Keratinocyte (primary cell): ENCODE results near the gene PDZRN4. TPM values are rescaled to one million over a fixed set of nuclear protein-coding genes. Genes with fewer than 3 reads are reported as not detected.
A peak's percentile ranks its signal among the peaks of the same experiment; 100 is the strongest.
"Not testable (repeated sequence)": the region's sequence is repeated elsewhere in the genome, so short reads cannot be mapped to it uniquely, and the experiment has no call there.

Experiments
- DNase-seq: peaks from one replicate; pipeline ENCODE4 v3.0.0-alpha.2; 2011; ENCODE audit warnings: low read depth, missing footprints, low spot score
- FAIRE-seq: peaks from 2 replicates; lab custom pipeline; 2011; peaks lifted over from hg19 to GRCh38; lab: Jason Lieb, UNC
- H2AFZ ChIP-seq: 2 replicates; pipeline ENCODE4 v1.6.0; 2012; ENCODE audit warnings: low read length, control low read depth, inconsistent platforms; ENCODE audit not compliant: control insufficient read depth
- H3K27ac ChIP-seq: 2 replicates; pipeline ENCODE4 v1.5.1; 2011; ENCODE audit warnings: low read length; ENCODE audit not compliant: control insufficient read depth, insufficient read depth
- H3K27me3 ChIP-seq: 3 replicates; pipeline ENCODE4 v1.6.0; 2011; ENCODE audit warnings: low read length; ENCODE audit not compliant: control insufficient read depth, insufficient read depth; ENCODE audit errors: extremely low read depth
- H3K36me3 ChIP-seq, 2 experiments: 2 replicates in 1 of 2; 3 replicates in 1 of 2; pipeline ENCODE4 v1.5.1; 2011; ENCODE audit warnings: low read length in 2 of 2, mild to moderate bottlenecking in 1 of 2; ENCODE audit not compliant: control insufficient read depth in 2 of 2, insufficient read depth in 2 of 2; ENCODE audit errors: extremely low read depth in 1 of 2
- H3K4me1 ChIP-seq: 3 replicates; pipeline ENCODE4 v1.5.1; 2011; ENCODE audit warnings: low read length; ENCODE audit not compliant: control insufficient read depth, insufficient read depth; ENCODE audit errors: extremely low read depth
- H3K4me2 ChIP-seq: 3 replicates; pipeline ENCODE4 v1.6.0; 2011; ENCODE audit warnings: low read depth, low read length; ENCODE audit not compliant: control insufficient read depth, insufficient read depth; ENCODE audit errors: extremely low read depth
- H3K4me3 ChIP-seq, 3 experiments: fragments of 200-600 bp in 1 of 3; sonication (generic) in 1 of 3; 2 replicates in 2 of 3; 3 replicates in 1 of 3; pipeline ENCODE4 v1.5.1; 2011 to 2016; ENCODE audit warnings: low read length in 3 of 3, mild to moderate bottlenecking in 3 of 3, control low read depth in 2 of 3, inconsistent platforms in 1 of 3, low read depth in 1 of 3, mixed read lengths in 1 of 3, mixed run types in 1 of 3, moderate library complexity in 1 of 3; ENCODE audit not compliant: control insufficient read depth in 2 of 3, insufficient read depth in 2 of 3; ENCODE audit errors: extremely low read depth in 1 of 3
- H3K79me2 ChIP-seq: 2 replicates; pipeline ENCODE4 v1.6.0; 2012; ENCODE audit warnings: low read length; ENCODE audit not compliant: control insufficient read depth, insufficient read depth
- H3K9ac ChIP-seq: 3 replicates; pipeline ENCODE4 v1.6.0; 2011; ENCODE audit warnings: low read length; ENCODE audit not compliant: control insufficient read depth, insufficient read depth; ENCODE audit errors: extremely low read depth
- H3K9me1 ChIP-seq: 3 replicates; pipeline ENCODE4 v1.6.0; 2011; ENCODE audit warnings: low read length; ENCODE audit not compliant: control insufficient read depth, insufficient read depth; ENCODE audit errors: extremely low read depth
- H3K9me3 ChIP-seq: 2 replicates; pipeline ENCODE4 v1.5.1; 2012; ENCODE audit warnings: low read depth, low read length; ENCODE audit not compliant: control insufficient read depth
- H4K20me1 ChIP-seq: 3 replicates; pipeline ENCODE4 v1.6.0; 2011; ENCODE audit warnings: low read length; ENCODE audit not compliant: control insufficient read depth, insufficient read depth; ENCODE audit errors: extremely low read depth
- EZH2 ChIP-seq: IDR thresholded peaks from one replicate; pipeline ENCODE4 v1.6.1; 2012; ENCODE audit warnings: inconsistent platforms, mild to moderate bottlenecking, low read length, moderate library complexity
- dilution Hi-C: fragments of 300-500 bp; cut with MboI; formaldehyde crosslinking; loops from one replicate; pipeline ENCODE4 v1.7.0; 2020; ENCODE audit warnings: low sequenced_read_pairs; ENCODE audit not compliant: extremely low pct_ligation_motif_present
- polyA plus RNA-seq, 5 experiments: library from polyadenylated mRNA; depleted of rRNA in 3 of 5; stranded (reverse) in 3 of 5; stranded (forward) in 1 of 5; unstranded in 1 of 5; fragments of >200 nt; gene quantifications; 1 replicate in 1 of 5; 2 replicates in 3 of 5; 3 replicates in 1 of 5; pipeline versions ENCODE4 v1.2.1 to v1.2.3, GENCODE V29; 2011 to 2012; ENCODE audit warnings: missing spikeins in 2 of 5, low read depth in 1 of 5, low replicate concordance in 1 of 5
- TF ChIP-seq, protein P1 (sequence below), 3 experiments: IDR thresholded peaks in 1 of 3; conservative IDR thresholded peaks in 1 of 3; optimal IDR thresholded peaks in 1 of 3; 2 replicates in 2 of 3; 3 replicates in 1 of 3; pipeline versions ENCODE3 to v1.5.1; 2011; ENCODE audit warnings: low read length in 3 of 3, mild to moderate bottlenecking in 3 of 3, moderate library complexity in 2 of 3, control low read depth in 1 of 3, inconsistent platforms in 1 of 3; ENCODE audit not compliant: insufficient read depth in 2 of 3; ENCODE audit errors: extremely low read depth in 1 of 3

Gene PDZRN4
- polyA plus RNA-seq, 1 donor (not counting 4 experiments of a cell fraction or from before 2014, with no cell fraction given) = not detected

DNA sequence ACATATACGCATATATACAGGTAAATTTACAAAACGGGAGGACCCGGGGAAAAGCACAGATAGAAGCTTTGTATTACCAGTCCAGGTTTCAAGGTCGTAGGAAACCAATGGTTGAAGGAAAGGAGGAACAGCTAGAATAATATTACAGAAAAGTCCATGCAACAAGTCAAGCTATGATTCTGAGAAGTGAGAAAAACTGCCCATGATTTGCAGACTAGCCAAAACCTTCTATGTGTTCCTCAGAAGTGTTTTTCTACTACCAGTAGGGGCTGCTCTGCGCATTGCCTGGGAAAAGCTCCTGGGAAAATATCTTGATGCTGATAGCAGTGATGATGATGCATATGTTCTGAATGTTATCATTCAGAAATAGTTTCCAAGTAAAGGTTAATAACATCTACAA is 2.2 kb downstream of the PDZRN4 start:
- FAIRE-seq (no peak), DNase-seq (no peak)
- H3K4me3 ChIP-seq = peak overlapping the region in 1 of 3 experiments; percentile 39
- peaks cover 32% of the 10 kb centered on the region for H3K27me3 ChIP-seq
- H3K79me2 ChIP-seq = no peaks in the 10 kb centered on the region
- no peaks in the 10 kb centered on the region for H3K9me1 ChIP-seq
- no peak overlapping the region for H2AFZ ChIP-seq
- H3K4me1 ChIP-seq = peaks cover 11% of the 10 kb centered on the region
- TF ChIP-seq, protein P1, sequence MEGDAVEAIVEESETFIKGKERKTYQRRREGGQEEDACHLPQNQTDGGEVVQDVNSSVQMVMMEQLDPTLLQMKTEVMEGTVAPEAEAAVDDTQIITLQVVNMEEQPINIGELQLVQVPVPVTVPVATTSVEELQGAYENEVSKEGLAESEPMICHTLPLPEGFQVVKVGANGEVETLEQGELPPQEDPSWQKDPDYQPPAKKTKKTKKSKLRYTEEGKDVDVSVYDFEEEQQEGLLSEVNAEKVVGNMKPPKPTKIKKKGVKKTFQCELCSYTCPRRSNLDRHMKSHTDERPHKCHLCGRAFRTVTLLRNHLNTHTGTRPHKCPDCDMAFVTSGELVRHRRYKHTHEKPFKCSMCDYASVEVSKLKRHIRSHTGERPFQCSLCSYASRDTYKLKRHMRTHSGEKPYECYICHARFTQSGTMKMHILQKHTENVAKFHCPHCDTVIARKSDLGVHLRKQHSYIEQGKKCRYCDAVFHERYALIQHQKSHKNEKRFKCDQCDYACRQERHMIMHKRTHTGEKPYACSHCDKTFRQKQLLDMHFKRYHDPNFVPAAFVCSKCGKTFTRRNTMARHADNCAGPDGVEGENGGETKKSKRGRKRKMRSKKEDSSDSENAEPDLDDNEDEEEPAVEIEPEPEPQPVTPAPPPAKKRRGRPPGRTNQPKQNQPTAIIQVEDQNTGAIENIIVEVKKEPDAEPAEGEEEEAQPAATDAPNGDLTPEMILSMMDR (optimal IDR thresholded peaks at IDR 0.05 in 1 of 3, IDR thresholded peaks at IDR 0.05 in 1 of 3, conservative IDR thresholded peaks at IDR 0.05 in 1 of 3; ENCODE audit: extremely low read depth in 1 of 3, insufficient read depth in 2 of 3, low read length in 3 of 3) = peak; percentile 30 to 57 (median 52)
- peak; percentile 54 for TF ChIP-seq EZH2
- H4K20me1 ChIP-seq = no peaks in the 10 kb centered on the region
- H3K9ac ChIP-seq = no peak overlapping the region
- dilution Hi-C loops = no loop called here
- no peaks in the 10 kb centered on the region for H3K36me3 ChIP-seq
- no peaks in the 10 kb centered on the region for H3K9me3 ChIP-seq
- H3K27ac ChIP-seq = no peak overlapping the region
- peak overlapping the region; percentile 72 for H3K4me2 ChIP-seq

DNA sequence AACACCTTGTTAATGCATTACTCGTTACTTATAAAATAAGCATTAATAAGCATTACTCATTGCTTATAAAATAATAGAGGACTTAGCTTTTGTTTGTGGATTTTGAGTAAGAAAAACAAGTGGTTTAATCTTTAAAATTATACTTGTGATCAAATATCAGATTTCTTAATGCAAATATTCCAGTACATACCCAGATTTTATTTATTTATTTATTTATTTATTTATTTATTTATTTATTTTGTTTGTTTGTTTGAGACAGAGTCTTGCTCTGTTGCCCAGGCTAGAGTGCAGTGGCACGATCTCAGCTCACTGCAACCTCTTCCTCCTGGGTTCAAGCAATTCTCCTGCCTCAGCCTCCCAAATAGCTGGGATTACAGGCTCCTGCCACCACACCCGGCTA is 3.4 kb downstream of the PDZRN4 start:
- H3K79me2 ChIP-seq, dilution Hi-C loops, DNase-seq, FAIRE-seq, H3K4me2 ChIP-seq, H3K36me3 ChIP-seq, H3K27ac ChIP-seq, H3K4me3 ChIP-seq, H2AFZ ChIP-seq, H3K9me3 ChIP-seq, H3K9ac ChIP-seq, H4K20me1 ChIP-seq, H3K9me1 ChIP-seq: not testable (repeated sequence)
- H3K27me3 ChIP-seq = peaks cover 32% of the 10 kb centered on the region
- H3K4me1 ChIP-seq = peaks cover 11% of the 10 kb centered on the region

DNA sequence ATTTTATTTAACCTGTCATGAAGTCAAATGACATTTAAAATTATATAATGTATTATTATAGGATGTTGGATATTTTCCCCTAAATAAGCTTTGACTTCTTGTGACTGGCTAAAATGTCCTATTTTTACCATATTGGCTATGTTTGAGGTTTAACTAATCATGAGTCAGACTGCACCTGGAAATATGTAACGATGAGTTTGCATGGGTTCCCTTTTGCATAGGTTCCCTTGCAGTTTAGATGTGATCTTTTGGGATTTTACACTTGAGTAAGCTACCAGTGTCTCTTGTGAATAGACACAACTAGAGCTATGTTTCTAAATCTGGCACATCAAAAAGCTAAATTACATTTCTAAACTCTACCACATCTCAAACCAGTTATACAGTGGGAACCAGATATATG is 5.2 kb downstream of the PDZRN4 start:
- H3K9ac ChIP-seq = no peak overlapping the region
- H3K27ac ChIP-seq = no peak overlapping the region
- FAIRE-seq (no peak), DNase-seq (no peak)
- H3K36me3 ChIP-seq = no peaks in the 10 kb centered on the region
- no peak for TF ChIP-seq EZH2
- TF ChIP-seq, protein P1 (optimal IDR thresholded peaks at IDR 0.05 in 1 of 3, IDR thresholded peaks at IDR 0.05 in 1 of 3, conservative IDR thresholded peaks at IDR 0.05 in 1 of 3; ENCODE audit: extremely low read depth in 1 of 3, insufficient read depth in 2 of 3, low read length in 3 of 3) = no peak
- peaks cover 11% of the 10 kb centered on the region for H3K4me1 ChIP-seq
- no peak overlapping the region for H2AFZ ChIP-seq
- H3K9me3 ChIP-seq = no peaks in the 10 kb centered on the region
- H3K9me1 ChIP-seq = no peaks in the 10 kb centered on the region
- H3K4me3 ChIP-seq = no peak overlapping the region
- H3K79me2 ChIP-seq = no peaks in the 10 kb centered on the region
- H3K4me2 ChIP-seq = no peak overlapping the region
- dilution Hi-C loops = no loop called here
- H4K20me1 ChIP-seq = no peaks in the 10 kb centered on the region
- peaks cover 18% of the 10 kb centered on the region for H3K27me3 ChIP-seq
